Suppressor macrophage treated with lipopolysaccharide for 4 hours (primary cell): ENCODE results near the gene ERP44.
"Not testable (repeated sequence)": the region's sequence is repeated elsewhere in the genome, so short reads cannot be mapped to it uniquely, and the experiment has no call there.

Source experiments
- DNase-seq: peaks from one replicate; pipeline ENCODE4 v3.0.0-alpha.2; 2020

The ERP44 gene

GRCh38 chr9:99998866-99999265 is 99.9 kb downstream of the ERP44 start:
- DNase-seq: no peak

- no peak for DNase-seq
Measured at GRCh38 chr9:99998266-99998665, 100.5 kb downstream of the ERP44 start.

DNA sequence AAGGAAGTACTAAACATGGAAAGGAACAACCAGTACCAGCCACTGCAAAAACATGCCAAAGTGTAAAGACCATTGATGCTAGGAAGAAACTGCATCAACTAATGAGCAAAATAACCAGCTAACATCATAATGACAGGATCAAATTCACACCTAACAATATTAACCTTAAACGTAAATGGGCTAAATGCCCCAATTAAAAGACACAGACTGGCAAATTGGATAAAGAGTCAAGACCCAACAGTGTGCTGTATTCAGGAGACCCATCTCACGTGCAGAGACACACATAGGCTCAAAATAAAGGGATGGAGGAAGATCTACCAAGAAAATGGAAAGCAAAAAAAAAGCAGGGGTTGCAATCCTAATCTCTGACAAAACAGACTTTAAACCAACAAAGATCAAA is 108.3 kb downstream of the ERP44 start:
- DNase-seq: not testable (repeated sequence)

DNA sequence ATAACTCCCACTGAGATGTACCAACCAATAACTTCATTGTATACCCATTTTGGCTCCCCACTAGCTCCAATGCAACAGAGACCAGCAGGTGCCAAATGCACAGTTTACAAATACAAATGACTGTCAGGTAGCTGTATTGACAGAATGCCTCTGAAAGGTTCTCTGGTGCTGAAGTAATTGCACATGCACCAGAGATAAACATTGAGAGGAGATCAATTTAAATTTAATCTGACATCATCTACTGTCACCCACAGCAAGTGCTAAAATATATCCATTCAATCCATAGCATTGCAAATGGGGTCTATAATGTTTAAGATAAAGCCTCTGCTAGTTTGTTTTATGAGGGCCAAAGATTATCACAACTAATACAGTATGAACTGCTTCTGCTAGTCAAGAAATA is 112.2 kb downstream of the ERP44 start:
- DNase-seq: no peak

DNA sequence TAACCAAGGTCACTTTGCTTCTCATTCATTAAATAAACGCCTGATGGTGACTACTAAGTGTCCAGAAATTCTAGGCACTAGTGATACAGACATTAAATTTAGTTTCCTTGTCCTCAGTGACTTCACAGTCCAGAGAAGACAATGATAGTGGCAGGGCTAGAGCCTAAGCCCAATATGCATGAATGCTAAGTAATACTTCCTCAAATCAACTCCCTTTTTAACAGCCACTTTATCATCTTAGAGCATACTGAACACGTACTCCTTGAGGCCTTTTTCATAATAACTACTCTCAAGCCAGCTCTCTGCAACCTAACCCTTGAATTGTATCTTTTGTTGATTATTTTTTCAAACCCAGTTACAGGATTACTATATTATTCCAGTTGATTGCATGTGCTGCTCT is 118.2 kb downstream of the ERP44 start:
- no peak for DNase-seq

DNA sequence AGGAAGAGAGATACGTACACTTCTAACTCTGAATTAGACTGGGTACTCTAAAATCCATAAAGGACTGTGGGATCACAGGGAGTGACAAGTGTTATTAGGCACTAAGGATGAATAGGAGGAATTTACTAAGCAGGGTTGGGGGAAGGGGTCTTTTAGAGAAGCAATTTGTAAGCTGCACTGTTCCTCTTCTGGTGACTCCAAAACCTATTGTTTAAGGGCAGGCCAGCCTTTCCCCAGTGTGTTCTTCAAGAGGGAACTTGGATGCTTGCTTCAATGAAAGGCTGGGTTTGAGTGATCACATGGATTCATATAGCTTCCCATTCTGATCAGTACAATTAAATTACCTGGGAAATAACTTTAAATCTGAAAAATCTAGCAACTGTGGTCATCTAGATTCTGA is 120.6 kb downstream of the ERP44 start:
- DNase-seq: no peak

- DNase-seq: no peak
Measured at GRCh38 chr9:99977033-99977792, 121.6 kb downstream of the ERP44 start.

DNA sequence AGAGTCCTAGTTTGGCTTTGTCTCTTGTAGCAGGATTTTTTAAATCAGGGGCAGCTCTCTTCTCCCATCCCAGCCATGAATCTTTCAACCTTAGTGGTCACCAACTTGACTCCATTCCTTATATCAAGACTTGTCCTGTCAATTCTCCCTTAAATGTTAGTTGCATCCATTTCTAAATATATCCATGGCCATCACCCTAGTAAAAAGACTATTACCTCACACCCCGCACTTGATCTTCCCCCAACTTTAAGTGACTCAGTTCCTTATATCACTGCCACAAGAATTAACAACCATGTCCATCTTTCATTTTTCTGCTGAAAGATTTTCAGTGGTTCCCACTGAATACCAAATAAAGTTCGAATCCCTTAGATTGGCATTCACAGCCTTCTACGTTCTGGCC is 125.3 kb downstream of the ERP44 start:
- no peak for DNase-seq

GRCh38 chr9:99971410-99971809 is 127.4 kb downstream of the ERP44 start:
- no peak for DNase-seq

GRCh38 chr9:99970481-99970880 is 128.3 kb downstream of the ERP44 start:
- DNase-seq: no peak

- no peak for DNase-seq
Measured at GRCh38 chr9:99967457-99967856, 131.3 kb downstream of the ERP44 start.

- no peak for DNase-seq
Measured at GRCh38 chr9:99966716-99967115, 132.1 kb downstream of the ERP44 start.

GRCh38 chr9:99966001-99966400 is 132.8 kb downstream of the ERP44 start:
- DNase-seq: no peak

DNA sequence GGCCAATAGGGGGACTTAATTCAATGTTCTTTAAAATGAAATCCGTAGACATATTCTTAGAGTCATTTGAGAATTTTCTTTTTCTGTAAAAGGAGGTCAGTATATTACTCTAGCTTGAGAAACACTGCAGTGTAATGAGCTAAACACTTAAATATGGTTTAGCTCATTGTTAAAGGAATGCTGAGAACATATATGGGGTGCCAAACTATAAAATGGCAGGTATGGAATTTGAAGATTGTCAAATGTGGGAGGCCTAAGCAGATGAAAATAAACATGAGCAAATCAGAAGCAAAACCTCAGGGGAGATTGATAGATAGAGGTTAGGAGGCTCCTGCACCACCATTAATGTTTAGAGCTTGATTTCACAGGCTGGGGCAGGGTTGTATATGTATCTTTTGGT is 134.5 kb downstream of the ERP44 start:
- DNase-seq: no peak

DNA sequence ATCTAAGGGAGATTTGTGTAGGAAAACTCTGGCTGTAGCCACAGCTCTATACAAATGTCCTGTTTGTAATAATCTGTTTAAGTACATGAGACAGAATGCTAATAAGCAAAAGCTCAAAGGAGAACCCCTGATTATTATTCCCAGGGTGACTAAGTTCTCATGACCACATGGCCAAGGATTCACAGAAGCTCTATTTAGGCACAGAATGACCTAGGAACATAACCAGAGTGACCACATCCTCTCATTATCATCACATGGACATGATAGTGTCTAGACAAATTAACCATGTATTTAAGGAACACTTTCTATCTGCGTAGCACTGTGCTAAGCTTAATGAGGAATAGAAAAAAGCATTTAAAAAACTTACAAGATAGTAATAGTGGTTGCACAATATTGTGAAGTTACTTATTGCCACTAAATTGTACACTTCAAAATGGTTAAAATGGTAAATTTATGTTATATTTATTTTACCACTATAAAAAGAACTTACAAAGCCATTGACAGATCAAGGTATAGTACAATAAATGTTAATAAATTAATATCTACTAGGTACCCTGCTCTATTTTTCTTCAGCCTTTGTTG is 136.0 kb downstream of the ERP44 start:
- DNase-seq: peak; percentile 53

DNA sequence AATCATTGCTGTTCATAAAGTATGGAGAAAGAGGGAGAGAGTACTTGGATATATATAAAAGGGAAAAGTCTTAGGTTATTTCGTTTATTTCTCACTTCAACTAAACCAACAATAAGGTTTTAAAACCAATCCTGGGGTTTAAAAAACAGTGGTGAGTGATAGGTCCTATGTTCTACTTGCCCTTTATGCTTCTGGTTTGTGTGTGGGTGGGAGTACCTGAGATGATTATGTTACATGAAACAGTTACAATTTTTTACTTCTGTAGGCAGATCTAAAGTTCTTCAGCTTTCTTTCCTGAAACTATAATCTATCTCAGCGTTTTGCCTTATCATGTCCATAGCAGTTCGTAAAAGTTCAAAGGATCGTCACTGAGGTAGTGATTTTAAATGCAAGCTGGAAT is 143.2 kb downstream of the ERP44 start:
- no peak for DNase-seq

DNA sequence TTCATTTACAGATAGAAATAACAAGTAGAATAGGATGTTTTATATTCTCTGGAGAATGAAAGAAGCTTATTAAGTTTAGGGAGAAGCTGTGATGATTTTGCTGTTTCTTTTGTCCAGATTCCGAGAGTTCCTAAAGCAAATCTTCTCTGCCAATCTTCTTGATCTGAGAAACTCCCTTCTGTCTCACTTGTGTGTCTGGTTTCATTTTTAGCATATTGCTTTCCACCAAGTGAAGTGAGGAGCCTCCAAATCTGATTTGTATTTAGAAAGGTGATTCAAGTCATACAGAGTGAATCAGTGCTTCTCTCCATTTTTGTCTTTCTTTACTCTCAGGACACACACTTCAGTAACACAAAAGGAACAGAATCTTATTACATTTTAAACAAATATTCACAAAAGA is 144.0 kb downstream of the ERP44 start:
- DNase-seq: no peak

DNA sequence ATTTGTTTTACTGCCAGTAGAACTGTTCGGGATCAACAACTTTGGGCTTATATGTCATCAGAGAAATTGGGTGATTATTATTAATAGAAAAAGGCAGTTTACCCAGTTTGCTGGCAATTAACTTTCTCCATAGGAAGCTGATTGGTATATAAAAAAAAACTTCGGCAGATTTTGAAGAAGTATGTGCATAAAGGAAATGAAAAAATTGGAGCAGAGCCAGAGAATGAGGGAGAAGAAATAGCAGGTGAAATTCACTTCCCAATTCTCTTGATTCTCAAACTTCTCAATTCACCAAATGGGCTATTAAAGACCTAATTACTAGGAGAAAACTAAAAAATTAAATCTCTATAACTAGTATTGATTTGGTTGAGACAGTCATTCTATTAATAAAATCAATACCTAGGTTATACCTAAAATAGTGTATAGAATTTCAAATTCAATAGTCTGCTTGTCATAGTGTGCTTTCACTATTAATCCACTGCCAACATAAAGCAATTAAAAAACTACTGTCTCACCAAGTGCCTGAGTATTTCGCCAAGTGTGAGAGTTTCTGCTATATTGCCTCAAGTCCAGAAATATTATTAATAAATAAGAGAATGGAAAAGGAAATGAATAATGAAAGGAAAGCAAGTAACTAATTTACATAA is 144.8 kb downstream of the ERP44 start:
- DNase-seq: no peak

DNA sequence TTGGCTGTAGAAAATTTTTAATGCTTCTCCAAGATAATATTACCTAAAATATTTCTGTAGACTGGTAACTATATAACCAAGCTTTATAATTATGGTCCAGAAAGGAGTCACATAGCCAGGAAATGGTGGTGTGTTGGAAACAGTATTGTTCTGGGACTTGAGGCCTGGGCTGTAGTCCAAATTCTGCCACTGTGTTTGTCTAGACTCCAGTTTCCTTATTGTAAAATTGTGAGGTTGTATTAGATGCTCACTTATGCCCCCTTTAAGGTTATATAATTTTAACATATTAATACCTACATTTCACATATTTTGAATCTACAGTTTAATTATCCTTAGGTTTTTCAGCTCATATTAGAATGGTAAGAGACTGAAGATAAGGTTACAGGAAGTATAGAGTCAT is 149.9 kb downstream of the ERP44 start:
- DNase-seq: no peak

DNA sequence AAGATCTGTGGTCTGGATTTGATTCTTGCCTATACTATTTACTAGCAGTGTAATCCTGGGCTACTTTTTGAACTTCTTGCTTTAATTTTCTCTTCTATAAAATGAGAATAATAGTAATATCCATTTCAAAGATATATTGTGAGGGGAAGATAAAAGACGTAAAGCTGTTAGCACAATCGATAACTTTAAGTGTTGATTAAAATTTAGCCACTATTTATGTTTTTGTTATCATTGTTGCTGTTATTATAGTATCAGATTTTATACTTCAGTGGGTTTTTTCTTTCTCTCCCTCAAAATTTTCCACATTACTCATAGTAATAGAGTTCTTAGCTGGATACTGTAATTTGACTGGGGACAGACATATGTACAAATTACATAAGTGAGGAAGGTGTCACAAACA is 150.3 kb downstream of the ERP44 start:
- DNase-seq: no peak

- DNase-seq: no peak
Measured at GRCh38 chr9:99947395-99947794, 151.4 kb downstream of the ERP44 start.

DNA sequence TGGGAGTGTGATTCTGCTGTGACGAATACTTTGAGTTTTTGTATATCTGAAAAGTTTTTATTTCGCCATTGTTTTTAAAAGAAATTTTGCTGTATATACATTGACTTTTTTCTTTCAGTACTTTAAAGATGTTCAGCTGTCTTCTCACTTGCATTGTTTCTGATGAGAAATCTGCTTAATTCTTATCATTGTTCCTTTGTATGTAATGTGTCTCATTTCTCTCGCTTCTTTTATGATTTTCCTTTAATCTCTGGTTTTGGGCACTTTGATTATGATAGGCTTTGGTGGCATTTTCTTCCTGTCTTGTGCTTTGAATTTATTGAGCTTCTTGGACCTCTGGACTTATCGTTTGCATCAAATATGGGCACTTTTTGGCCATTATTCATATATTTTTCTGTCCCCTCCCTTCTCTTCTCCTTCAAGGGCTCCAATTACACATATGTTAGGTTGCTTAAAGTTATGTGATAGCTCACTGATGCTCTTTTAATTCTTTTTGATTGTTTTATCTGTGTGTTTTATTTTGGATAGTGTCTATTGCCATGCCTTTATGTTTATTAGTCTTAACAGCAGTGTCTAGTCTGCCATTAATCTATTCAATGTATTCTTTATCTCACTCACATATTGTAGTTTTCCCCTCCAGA is 161.7 kb downstream of the ERP44 start:
- DNase-seq: no peak

DNA sequence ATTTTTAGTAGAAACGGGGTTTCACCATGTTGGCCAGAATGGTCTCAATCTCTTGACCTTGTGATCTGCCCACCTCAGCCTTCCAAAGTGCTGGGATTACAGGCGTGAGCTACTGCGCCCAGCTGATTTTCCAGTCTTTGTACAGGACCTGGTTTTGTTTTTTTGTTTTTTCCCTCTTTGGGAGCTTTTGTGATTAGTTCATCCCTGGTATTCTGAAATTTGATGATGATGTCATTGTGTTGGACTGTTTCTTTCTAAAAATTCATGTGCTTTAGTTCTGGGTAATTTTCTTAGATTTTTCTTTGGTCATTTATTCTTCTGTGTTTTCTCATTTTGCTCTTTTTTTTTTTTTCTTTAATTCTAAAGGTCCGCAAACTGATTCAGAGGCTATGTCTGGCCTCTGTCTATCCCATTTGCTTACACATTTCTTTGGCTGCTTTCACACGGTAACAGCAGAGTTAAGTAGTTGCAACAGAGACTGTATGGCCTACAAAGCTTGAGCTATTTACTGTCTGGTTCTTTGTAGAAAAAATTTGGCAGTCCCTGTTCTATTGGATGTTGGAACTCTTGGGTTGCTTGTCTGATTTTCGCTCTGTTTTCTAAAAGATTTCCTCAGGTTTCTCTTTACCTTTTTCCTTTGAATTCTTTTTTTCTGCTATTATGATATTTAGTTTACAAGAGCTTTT is 167.5 kb downstream of the ERP44 start:
- DNase-seq: no peak
